Thoracic aorta (tissue), 2 donors: ENCODE data around the gene TAGLN2. TPM values are rescaled to one million over a fixed set of nuclear protein-coding genes. Genes with fewer than 3 reads are reported as not detected.

Experiments used
- ATAC-seq: fragments of 150-250 bp; one replicate; pipeline ENCODE4 v1.8.0; 2017; ENCODE audit warnings: low read depth; ENCODE audit not compliant: insufficient number of reproducible peaks, low FRiP score
- DNase-seq: peaks from one replicate; pipeline ENCODE4 v3.0.0-alpha.2; 2020; ENCODE audit warnings: low spot score
- H3K27ac ChIP-seq, 2 donors: fragments of 200-600 bp; sonication (generic); 1 replicate in 1 of 2; 2 replicates in 1 of 2; pipeline ENCODE4 v1.5.1; 2016; ENCODE audit warnings: mild to moderate bottlenecking in 2 of 2, moderate library complexity in 2 of 2
- H3K27me3 ChIP-seq: fragments of 200-600 bp; sonication (generic); replicated peaks from 2 replicates; pipeline ENCODE4 v1.6.0; 2016; ENCODE audit warnings: mild to moderate bottlenecking; ENCODE audit not compliant: insufficient read depth
- H3K36me3 ChIP-seq: fragments of 200-600 bp; sonication (generic); one replicate; pipeline ENCODE4 v1.5.1; 2016
- H3K4me1 ChIP-seq, 2 donors: fragments of 200-600 bp; sonication (generic); 1 replicate in 1 of 2; 2 replicates in 1 of 2; pipeline versions ENCODE4 v1.5.1 to v1.6.0; 2016; ENCODE audit warnings: low read depth in 2 of 2, mild to moderate bottlenecking in 1 of 2; ENCODE audit not compliant: control insufficient read depth in 1 of 2
- H3K4me3 ChIP-seq: fragments of 200-600 bp; sonication (generic); 2 replicates; pipeline ENCODE4 v1.5.1; 2016; ENCODE audit warnings: mild to moderate bottlenecking
- H3K9me3 ChIP-seq: fragments of 200-600 bp; sonication (generic); 2 replicates; pipeline ENCODE4 v1.5.1; 2016
- total RNA-seq, 2 donors: library from RNA; depleted of rRNA; stranded (reverse); fragments of >200 nt; gene quantifications; one replicate each; pipeline versions ENCODE4 v1.1.0 to v1.2.3, GENCODE V29; 2016
- TF ChIP-seq, protein P1 (sequence below): fragments of 200-600 bp; sonication (generic); IDR thresholded peaks from one replicate; pipeline ENCODE4 v1.5.1; 2019; ENCODE audit warnings: antibody characterized with exemption

TAGLN2 gene
- total RNA-seq, 2 donors from 2014 or later, result 298 to 352 TPM

GRCh38 chr1:159938211-159938852 is 13.0 kb upstream of the TAGLN2 start:
- DNase-seq, result no peak
- Histone ChIP-seq H3K27me3 (no peaks in the 10 kb centered on the region), H3K4me3 (no peak overlapping the region), H3K27ac (no peak overlapping the region), H3K4me1 (no peaks in the 10 kb centered on the region), H3K9me3 (no peaks in the 10 kb centered on the region), H3K36me3 (no peaks in the 10 kb centered on the region)
- no peak for ATAC-seq
- TF ChIP-seq, protein P1, sequence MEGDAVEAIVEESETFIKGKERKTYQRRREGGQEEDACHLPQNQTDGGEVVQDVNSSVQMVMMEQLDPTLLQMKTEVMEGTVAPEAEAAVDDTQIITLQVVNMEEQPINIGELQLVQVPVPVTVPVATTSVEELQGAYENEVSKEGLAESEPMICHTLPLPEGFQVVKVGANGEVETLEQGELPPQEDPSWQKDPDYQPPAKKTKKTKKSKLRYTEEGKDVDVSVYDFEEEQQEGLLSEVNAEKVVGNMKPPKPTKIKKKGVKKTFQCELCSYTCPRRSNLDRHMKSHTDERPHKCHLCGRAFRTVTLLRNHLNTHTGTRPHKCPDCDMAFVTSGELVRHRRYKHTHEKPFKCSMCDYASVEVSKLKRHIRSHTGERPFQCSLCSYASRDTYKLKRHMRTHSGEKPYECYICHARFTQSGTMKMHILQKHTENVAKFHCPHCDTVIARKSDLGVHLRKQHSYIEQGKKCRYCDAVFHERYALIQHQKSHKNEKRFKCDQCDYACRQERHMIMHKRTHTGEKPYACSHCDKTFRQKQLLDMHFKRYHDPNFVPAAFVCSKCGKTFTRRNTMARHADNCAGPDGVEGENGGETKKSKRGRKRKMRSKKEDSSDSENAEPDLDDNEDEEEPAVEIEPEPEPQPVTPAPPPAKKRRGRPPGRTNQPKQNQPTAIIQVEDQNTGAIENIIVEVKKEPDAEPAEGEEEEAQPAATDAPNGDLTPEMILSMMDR, result no peak

DNA sequence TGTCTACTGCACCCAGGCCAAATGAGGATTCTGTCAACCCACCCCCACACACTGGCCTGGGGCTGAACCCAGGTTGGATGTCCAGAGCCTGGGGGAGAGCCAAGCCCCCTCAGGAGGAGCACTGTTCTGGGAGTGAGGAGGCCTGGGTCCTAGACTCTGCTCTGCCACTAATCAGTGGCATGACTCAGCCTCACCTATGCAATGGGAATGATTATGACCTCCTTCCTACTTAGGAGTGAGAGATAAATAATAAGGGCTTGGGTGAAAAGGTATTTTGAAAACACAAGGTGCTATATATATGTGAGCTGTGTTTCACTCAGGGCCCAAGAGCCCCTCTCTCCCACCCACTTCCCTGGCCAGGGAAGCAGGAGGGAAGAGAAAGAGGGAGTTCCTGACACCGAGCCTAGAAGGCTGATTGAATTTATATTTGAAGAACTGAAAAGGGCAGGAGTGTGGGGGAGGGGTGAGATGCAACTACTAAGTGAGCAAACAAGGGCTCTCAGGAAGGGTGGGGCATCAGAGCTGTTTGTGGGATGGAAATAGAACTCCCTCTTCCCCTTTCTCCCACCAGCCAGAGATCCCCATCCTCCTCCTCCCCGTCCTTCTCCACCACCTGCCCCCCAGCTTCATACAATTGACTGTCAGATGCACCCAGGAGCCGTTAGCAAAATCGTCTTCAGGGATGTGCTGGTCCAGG is 11.9 kb upstream of the TAGLN2 start:
- ATAC-seq (no peak), DNase-seq (no peak)
- Histone ChIP-seq H3K4me1 (no peaks in the 10 kb centered on the region), H3K9me3 (no peaks in the 10 kb centered on the region), H3K4me3 (no peak overlapping the region), H3K36me3 (no peaks in the 10 kb centered on the region), H3K27ac (no peak overlapping the region), H3K27me3 (no peaks in the 10 kb centered on the region)
- TF ChIP-seq, protein P1, result no peak

GRCh38 chr1:159936273-159936904 is 11.1 kb upstream of the TAGLN2 start:
- H3K36me3 ChIP-seq, result no peaks in the 10 kb centered on the region
- no peak overlapping the region for H3K27ac ChIP-seq
- DNase-seq (no peak), ATAC-seq (no peak)
- no peaks in the 10 kb centered on the region for H3K9me3 ChIP-seq
- no peaks in the 10 kb centered on the region for H3K27me3 ChIP-seq
- TF ChIP-seq, protein P1, result peak; percentile 97
- no peak overlapping the region for H3K4me3 ChIP-seq
- no peaks in the 10 kb centered on the region for H3K4me1 ChIP-seq

DNA sequence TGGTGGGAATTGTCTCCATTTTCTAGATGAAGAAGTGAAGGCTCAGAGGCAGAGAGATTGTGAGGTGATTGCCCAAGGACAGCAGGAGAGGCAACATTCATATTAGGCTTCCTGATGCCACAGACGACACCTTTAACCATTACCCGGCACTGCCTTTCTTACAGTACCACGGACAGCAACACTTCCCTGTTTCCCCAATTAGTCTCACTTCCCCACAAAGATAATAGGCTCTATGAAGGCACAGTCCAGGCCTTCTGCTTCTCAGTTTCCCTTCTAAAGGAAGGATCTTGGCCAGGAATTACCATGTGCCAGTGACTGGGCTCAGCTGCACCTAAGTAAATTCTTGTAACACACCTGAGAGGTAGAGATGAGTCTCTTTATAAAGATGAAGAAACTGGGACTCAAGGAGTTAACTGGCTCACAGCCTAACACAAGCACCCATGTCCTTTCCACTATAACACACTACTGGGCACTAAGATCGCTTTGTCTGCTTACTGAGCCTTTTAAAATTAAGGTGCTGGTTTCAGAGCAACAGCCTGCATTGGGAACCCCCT is 10.5 kb upstream of the TAGLN2 start:
- Histone ChIP-seq H3K9me3 (no peaks in the 10 kb centered on the region), H3K4me3 (no peak overlapping the region), H3K4me1 (no peaks in the 10 kb centered on the region), H3K27ac (no peak overlapping the region), H3K27me3 (no peaks in the 10 kb centered on the region), H3K36me3 (no peaks in the 10 kb centered on the region)
- ATAC-seq, result no peak
- no peak for DNase-seq
- TF ChIP-seq, protein P1, result no peak

- ATAC-seq, result no peak
- Histone ChIP-seq H3K4me3 (no peak overlapping the region), H3K27ac (no peak overlapping the region), H3K27me3 (no peaks in the 10 kb centered on the region), H3K9me3 (no peaks in the 10 kb centered on the region), H3K4me1 (no peaks in the 10 kb centered on the region), H3K36me3 (no peaks in the 10 kb centered on the region)
- TF ChIP-seq, protein P1, result no peak
- DNase-seq, result no peak
Measured at GRCh38 chr1:159935305-159935704, 10.0 kb upstream of the TAGLN2 start.
